HT-29 (cell line): ENCODE data around the gene ADAMTS9. TPM values are rescaled to one million over a fixed set of nuclear protein-coding genes. Genes with fewer than 3 reads are reported as not detected.
"Not testable (repeated sequence)": the region's sequence is repeated elsewhere in the genome, so short reads cannot be mapped to it uniquely, and the experiment has no call there.

Experiments used
- DNase-seq: peaks from one replicate; pipeline ENCODE4 v3.0.0-alpha.2; 2015; ENCODE audit warnings: low spot score
- total RNA-seq: library from RNA; depleted of rRNA; stranded (reverse); fragments of >200 nt; shearing (Covaris generic); gene quantifications from 2 replicates; pipeline ENCODE4 v1.2.3, GENCODE V29; 2014

The ADAMTS9 gene
- total RNA-seq, 1 experiment from 2014 or later = 0.05 TPM

GRCh38 chr3:64575211-64575844 lies 112.5 kb downstream of the ADAMTS9 start:
- peak; percentile 15 for DNase-seq

DNA sequence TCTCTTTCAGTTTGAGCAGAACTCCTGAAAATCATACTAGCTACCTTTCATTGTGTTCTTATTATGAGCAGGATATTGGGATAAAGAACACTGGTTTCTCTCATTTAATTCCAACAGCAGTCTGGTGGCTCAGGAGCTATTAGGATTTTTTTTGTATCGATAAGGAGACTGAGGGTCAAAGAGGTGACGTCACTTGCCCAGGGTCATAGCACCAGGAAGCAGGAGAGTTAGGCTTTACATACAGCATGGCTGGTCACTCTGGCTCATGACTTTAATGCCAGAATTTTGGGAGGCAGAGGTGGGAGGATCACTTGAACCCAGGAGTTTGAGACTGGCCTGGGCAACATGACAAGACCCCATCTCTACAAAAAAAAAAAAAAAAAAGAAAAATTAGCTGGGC lies 113.6 kb downstream of the ADAMTS9 start:
- DNase-seq = no peak

- DNase-seq = no peak
Measured at GRCh38 chr3:64571982-64572381, 115.8 kb downstream of the ADAMTS9 start.

DNA sequence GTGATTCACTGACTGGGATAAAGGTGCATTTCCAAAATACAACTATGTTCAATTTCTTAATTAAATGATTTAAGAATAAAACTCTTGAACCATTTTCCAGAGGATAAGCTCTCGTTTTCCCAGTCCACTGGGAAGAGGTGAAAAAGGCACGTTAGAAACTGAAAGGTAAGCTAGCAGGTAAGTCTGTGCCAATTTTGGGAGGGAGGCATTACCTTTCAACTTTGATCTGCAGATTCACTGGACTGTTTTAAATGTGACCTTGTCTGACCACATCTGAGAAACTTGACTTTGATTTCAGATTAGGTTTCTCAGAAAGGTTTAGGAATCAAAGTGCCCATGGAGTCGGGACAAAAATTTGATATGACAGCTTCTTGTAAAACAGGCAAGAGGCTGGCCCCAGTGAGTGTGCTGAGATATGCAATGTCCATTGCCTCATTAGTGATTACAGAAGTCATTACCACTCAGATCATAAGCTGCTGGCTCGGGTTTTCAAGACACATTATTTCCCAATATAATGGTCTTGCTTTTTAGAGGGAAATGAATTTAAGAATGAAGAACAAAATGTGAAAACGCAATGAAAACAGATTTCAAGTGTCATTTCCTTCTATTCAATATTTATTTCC lies 118.8 kb downstream of the ADAMTS9 start:
- DNase-seq = no peak

DNA sequence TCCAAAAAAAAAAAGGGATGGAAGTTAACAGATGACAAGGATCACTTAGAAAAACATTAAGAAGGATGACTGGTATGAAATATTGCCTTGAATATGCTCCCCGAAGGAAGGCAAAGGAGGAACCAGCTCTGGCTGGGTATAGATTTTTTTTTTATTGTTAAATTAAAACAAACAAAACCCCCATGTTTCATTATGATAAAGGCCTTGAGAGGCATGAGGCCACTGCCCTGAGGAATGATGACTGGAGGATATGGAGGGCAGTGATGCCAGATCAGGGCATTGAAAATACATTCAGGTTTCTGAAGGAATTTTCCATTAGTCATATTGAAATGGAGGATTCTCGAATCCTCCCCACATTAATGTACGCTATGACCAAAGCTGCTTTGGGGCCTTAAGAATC lies 120.9 kb downstream of the ADAMTS9 start:
- no peak for DNase-seq

- no peak for DNase-seq
Measured at GRCh38 chr3:64563751-64564150, 124.0 kb downstream of the ADAMTS9 start.

DNA sequence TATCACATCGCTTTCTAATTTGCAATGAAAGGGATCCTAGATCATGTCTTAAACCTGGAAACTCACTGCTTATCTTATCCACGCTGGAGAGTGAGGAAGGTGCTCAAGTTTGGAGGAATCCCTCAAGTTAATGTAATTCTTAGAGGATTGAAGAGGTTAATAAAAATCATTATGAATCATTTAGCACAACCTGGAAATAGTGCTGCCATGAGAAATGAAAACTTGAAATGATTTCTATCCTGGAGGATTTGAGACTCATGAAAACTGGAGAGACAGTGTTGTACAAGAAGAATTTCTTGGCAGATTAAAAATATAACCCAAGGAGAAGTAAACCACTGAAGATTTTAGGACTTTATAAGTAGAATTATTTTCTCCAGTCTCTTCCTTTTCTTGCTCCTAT lies 125.9 kb downstream of the ADAMTS9 start:
- DNase-seq = no peak

DNA sequence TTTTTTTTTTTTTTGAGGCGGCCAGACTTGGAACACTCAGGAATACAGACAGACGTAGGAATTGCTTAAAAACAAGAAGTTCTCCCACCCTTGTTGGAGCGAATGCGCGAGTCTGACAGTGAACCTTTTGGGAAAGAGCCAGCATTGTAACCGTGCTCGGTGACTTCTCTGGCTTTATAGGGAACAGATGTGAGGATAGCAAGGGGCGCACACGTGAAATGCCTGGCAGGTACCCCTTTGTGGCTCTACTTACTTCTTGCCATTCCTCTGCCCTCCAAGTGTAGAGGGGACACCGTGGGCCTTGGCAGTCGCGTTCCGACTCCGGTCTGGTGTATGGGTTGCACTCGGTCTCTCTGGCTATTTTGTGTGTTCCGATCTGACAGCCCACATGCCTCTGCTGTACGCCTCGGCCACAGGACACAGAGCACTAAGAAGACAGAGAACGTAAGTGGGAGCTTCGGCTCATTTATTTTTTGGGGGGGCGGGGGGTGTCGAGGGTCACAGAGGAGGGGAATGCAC lies 126.4 kb downstream of the ADAMTS9 start:
- no peak for DNase-seq

GRCh38 chr3:64560791-64561190 lies 127.0 kb downstream of the ADAMTS9 start:
- DNase-seq = no peak

- DNase-seq = no peak
Measured at GRCh38 chr3:64559588-64559987, 128.2 kb downstream of the ADAMTS9 start.

DNA sequence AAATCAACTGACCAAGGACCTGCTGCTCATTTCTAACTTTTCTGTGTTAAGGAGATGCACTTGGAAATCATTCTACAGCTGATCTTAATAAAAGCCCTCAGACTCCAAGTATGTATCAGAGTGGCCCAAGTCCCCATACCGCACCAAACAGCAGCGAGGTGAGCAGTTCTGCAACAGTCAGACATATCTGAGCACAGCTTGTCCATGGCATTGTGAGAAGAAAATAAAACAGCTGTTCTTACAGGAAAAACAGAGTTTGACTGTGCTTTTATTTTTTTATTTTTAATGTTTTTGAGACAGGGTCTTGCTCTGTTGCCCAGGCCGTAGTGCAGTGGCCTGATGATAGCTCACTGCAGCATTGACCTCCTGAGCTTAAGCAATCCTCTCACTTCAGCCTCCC lies 131.8 kb downstream of the ADAMTS9 start:
- DNase-seq = no peak

- no peak for DNase-seq
Measured at GRCh38 chr3:64555351-64555750, 132.4 kb downstream of the ADAMTS9 start.

DNA sequence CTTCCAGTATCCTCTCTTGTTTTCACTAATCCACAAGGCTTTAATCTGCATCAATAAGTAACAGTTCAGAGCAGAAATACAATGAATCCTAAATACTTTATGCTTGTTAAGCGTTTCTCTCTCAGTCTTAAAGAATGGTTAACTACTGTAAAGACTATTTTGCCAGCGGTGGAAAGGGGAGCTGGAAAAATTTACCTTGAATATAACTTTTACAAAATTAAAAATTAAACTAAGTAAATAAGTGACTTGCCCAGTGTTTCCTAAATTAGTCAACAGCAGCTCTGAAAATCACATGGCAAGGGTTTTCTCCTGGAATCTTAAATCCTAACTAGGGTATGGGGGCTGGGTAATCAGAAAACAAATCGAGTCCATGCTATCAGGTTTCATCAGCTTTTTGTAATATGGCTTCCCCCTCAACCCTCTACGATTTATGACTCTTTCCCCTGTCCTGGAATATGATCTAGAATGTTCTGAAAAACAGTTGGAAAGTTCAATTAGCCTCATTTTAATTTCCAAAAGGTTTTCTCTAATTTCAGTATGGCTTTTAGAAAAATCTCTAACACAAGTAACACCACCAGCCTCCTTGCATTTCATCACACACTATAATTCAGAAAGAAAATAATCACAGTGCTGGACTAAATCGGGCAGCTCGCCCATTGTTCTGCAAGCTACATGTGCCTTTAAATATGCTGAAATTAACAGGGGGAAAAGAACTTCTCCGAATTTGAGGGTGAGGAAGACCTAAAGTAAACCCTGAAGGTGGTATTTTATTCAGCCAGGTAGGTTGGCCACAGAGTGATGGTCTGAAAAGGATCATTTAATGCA lies 133.5 kb downstream of the ADAMTS9 start:
- DNase-seq = no peak

- DNase-seq = no peak
Measured at GRCh38 chr3:64552966-64553365, 134.8 kb downstream of the ADAMTS9 start.

- no peak for DNase-seq
Measured at GRCh38 chr3:64552160-64552559, 135.6 kb downstream of the ADAMTS9 start.

DNA sequence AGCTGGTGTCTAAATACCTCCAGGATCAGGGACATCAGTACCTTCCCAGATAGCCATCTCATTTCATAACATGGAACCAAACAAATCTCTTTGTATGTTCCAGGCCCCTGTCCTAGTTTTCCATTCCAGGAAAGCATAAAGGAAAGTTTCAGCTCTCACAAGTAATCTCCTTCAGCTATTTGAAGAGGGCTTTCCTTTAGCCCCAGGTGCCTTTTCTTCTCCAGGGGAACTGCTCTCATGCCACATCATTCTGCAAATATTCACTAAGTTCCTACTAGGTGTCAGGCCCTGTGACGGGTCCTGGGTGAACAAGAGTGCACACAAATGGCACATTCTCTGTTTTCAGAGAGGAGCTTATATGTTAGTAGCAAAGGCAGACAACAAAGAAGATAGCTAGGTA lies 136.1 kb downstream of the ADAMTS9 start:
- DNase-seq = no peak

DNA sequence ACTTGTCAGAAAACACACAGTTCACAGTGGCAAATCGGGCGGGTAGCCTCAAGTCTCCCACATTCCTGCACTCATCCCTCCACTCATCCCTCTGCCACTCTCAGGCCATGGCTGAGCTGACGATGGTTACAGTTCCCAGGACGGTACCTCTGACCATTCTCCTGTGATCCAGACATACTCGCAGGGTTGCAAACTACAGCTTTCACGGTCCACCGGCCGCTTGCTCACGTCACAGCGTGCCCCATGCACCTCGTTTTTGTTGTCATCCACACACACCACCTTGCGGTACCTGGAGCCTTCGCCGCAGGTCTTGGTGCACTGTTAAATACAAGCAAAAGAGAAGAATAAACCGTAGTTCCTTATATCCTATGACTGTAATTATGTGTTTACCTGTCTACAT lies 137.1 kb downstream of the ADAMTS9 start:
- no peak for DNase-seq

GRCh38 chr3:64549869-64550268 lies 137.9 kb downstream of the ADAMTS9 start:
- no peak for DNase-seq

DNA sequence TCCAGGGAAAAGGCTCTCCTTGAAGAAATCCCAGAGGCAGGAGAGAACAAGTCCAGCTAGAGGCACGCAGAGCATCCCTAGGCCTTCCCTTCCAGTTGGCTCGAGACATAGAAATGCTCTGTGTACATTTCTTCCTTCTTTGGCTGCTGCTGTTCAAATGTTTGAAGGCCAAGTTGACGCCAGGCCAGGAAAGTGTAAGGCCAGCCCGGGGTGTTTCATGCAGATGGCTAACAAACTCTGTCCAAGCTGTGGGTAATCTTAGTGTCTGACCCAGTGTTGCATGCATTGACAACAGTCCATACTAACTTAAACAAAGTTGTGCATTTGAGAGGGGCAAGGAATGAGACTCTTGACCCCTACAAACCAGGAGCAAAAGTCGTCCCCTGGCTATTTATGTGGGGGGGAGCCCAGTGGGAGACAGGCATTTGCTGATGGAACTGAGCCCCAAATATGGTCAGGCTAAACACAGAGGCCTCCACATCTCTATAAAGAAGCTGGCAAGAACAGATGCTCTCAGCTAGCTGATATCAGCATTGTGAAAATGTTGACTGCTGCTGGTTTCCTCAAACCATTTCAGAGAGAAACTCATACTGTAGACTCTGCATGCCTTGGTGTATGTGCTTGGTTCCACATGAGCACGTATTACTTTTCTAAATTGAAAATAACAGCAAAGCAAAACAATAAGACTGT lies 139.5 kb downstream of the ADAMTS9 start:
- DNase-seq = no peak

- DNase-seq = no peak
Measured at GRCh38 chr3:64546856-64547255, 140.9 kb downstream of the ADAMTS9 start.

GRCh38 chr3:64545239-64545638 lies 142.6 kb downstream of the ADAMTS9 start:
- not testable (repeated sequence) for DNase-seq

GRCh38 chr3:64541803-64542202 lies 146.0 kb downstream of the ADAMTS9 start:
- no peak for DNase-seq
